ENCODE data around the gene LRRC71.

DNA sequence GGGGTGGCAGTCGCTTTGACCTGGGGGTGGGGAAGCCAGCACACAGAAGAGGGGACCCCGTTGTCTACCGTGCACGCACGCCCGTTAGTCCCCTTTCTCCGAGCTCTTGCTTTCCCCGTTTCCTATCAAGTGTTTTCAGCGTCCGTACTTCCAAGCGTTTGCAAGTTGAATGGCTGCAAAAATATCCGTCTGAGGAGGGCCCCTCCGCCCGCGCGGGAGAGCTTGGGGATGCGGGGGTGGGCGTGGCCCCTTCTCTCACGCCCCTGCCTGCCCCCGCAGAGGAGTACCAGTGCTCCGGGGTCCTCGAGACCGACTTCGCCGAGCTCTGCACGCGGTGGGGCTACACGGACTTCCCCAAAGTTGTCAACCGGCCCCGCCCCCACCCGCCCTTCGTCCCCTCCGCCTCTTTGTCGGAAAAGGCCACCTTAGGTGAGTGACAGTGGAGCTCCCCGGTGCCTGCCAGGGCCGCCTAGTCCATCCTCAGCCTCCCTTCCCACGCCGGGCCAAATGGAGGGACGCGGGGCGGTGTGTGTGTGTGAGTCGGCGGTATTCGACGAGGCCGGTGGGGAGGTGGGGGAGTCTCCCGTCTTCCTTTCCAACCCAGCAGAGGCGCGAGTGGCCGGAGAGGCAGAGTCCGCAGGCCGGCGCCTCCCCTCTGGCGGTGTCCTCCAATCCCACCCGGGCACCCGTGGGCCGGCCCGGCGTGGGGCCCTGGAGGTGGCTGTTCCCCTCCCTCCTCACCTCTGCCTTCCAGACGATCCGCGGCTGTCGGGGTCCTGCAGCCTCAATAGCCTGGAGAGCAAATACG, 3.4 kb downstream of the LRRC71 start:
- TF ChIP-seq EZH2 (IDR thresholded peaks at IDR 0.05; ENCODE audit: borderline replicate concordance, control insufficient read depth, low read depth, low read length), result no peak
- TF ChIP-seq BRCA1 (IDR thresholded peaks at IDR 0.05; ENCODE audit: low read depth, low read length), result no peak
- TF ChIP-seq, protein P1, sequence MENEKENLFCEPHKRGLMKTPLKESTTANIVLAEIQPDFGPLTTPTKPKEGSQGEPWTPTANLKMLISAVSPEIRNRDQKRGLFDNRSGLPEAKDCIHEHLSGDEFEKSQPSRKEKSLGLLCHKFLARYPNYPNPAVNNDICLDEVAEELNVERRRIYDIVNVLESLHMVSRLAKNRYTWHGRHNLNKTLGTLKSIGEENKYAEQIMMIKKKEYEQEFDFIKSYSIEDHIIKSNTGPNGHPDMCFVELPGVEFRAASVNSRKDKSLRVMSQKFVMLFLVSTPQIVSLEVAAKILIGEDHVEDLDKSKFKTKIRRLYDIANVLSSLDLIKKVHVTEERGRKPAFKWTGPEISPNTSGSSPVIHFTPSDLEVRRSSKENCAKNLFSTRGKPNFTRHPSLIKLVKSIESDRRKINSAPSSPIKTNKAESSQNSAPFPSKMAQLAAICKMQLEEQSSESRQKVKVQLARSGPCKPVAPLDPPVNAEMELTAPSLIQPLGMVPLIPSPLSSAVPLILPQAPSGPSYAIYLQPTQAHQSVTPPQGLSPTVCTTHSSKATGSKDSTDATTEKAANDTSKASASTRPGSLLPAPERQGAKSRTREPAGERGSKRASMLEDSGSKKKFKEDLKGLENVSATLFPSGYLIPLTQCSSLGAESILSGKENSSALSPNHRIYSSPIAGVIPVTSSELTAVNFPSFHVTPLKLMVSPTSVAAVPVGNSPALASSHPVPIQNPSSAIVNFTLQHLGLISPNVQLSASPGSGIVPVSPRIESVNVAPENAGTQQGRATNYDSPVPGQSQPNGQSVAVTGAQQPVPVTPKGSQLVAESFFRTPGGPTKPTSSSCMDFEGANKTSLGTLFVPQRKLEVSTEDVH (IDR thresholded peaks at IDR 0.05; ENCODE audit: low read depth, partially characterized antibody), result no peak
- TF ChIP-seq, protein P2, sequence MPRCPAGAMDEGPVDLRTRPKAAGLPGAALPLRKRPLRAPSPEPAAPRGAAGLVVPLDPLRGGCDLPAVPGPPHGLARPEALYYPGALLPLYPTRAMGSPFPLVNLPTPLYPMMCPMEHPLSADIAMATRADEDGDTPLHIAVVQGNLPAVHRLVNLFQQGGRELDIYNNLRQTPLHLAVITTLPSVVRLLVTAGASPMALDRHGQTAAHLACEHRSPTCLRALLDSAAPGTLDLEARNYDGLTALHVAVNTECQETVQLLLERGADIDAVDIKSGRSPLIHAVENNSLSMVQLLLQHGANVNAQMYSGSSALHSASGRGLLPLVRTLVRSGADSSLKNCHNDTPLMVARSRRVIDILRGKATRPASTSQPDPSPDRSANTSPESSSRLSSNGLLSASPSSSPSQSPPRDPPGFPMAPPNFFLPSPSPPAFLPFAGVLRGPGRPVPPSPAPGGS (IDR thresholded peaks at IDR 0.05; ENCODE audit: borderline replicate concordance, insufficient read depth, low read depth, low read length, poor library complexity, severe bottlenecking), result no peak

Data from GM12878 (cell line).